GM23338 (cell line): ENCODE data around the gene S100A1.

Experiments
- CREB1 ChIP-seq: fragments of 250-450 bp; sonication (Bioruptor Pico); IDR thresholded peaks from 2 replicates; pipeline ENCODE4 v1.5.0; 2020; ENCODE audit warnings: low read depth, mild to moderate bottlenecking, moderate library complexity
- EZH2 ChIP-seq: fragments of 200-600 bp; sonication (generic); IDR thresholded peaks from one replicate; pipeline ENCODE4 v1.8.0; 2017; ENCODE audit warnings: antibody characterized with exemption, mild to moderate bottlenecking, low read depth; ENCODE audit not compliant: unreplicated experiment
- EZH2phosphoT487 ChIP-seq: fragments of 200-600 bp; sonication (generic); IDR thresholded peaks from one replicate; pipeline ENCODE4 v1.8.1; 2018; ENCODE audit warnings: antibody characterized with exemption; ENCODE audit not compliant: unreplicated experiment
- JUNB ChIP-seq: IDR thresholded peaks from one replicate; pipeline ENCODE4 v1.6.1; 2016; ENCODE audit warnings: antibody characterized with exemption; ENCODE audit not compliant: unreplicated experiment
- POLR2AphosphoS5 ChIP-seq: IDR thresholded peaks from 2 replicates; pipeline ENCODE4 v1.6.1; 2016; ENCODE audit warnings: antibody characterized with exemption, low read depth
- REST ChIP-seq: IDR thresholded peaks from one replicate; pipeline ENCODE4 v1.6.1; 2018; ENCODE audit warnings: antibody characterized with exemption; ENCODE audit not compliant: unreplicated experiment
- ZNF114 ChIP-seq: fragments of 250-450 bp; sonication (Bioruptor Pico); IDR thresholded peaks from 2 replicates; pipeline ENCODE4 v1.5.0; 2020; ENCODE audit warnings: mild to moderate bottlenecking, moderate library complexity
- ZNF331 ChIP-seq: fragments of 250-450 bp; sonication (Bioruptor Pico); IDR thresholded peaks from 2 replicates; pipeline ENCODE4 v1.5.0; 2020; ENCODE audit warnings: low read depth, mild to moderate bottlenecking, moderate library complexity
- TF ChIP-seq, protein P1 (sequence below), 2 experiments: fragments of 200-600 bp in 1 of 2; sonication (generic) in 1 of 2; conservative IDR thresholded peaks; 2 replicates each; pipeline versions ENCODE4 v1.5.1 to v1.6.1; 2016 to 2017; ENCODE audit warnings: antibody characterized with exemption in 2 of 2, low read depth in 2 of 2, mild to moderate bottlenecking in 2 of 2, moderate library complexity in 1 of 2

GRCh38 chr1:153612111-153612754 lies 16.0 kb upstream of the S100A1 start:
- TF ChIP-seq POLR2AphosphoS5 (no peak), REST (no peak), EZH2 (no peak), EZH2phosphoT487 (no peak), JUNB (no peak), ZNF331 (no peak), CREB1 (no peak), ZNF114 (CRISPR knock-in tag) (no peak)
- TF ChIP-seq, protein P1, sequence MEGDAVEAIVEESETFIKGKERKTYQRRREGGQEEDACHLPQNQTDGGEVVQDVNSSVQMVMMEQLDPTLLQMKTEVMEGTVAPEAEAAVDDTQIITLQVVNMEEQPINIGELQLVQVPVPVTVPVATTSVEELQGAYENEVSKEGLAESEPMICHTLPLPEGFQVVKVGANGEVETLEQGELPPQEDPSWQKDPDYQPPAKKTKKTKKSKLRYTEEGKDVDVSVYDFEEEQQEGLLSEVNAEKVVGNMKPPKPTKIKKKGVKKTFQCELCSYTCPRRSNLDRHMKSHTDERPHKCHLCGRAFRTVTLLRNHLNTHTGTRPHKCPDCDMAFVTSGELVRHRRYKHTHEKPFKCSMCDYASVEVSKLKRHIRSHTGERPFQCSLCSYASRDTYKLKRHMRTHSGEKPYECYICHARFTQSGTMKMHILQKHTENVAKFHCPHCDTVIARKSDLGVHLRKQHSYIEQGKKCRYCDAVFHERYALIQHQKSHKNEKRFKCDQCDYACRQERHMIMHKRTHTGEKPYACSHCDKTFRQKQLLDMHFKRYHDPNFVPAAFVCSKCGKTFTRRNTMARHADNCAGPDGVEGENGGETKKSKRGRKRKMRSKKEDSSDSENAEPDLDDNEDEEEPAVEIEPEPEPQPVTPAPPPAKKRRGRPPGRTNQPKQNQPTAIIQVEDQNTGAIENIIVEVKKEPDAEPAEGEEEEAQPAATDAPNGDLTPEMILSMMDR (conservative IDR thresholded peaks at IDR 0.05; ENCODE audit: low read depth in 2 of 2), result no peak
